Uterus (tissue), 4 donors: Measurements from ENCODE around the gene FAM228A. TPM values are rescaled to one million over a fixed set of nuclear protein-coding genes. Genes with fewer than 3 reads are reported as not detected.

Experiments
- DNase-seq, 2 donors: peaks; one replicate each; pipeline ENCODE4 v3.0.0-alpha.2; 2019 to 2020
- H3K27ac ChIP-seq, 2 donors: fragments of 200-600 bp; sonication (generic); 1 replicate in 1 of 2; 2 replicates in 1 of 2; pipeline ENCODE4 v1.5.1; 2016 to 2018
- H3K27me3 ChIP-seq, 2 donors: fragments of 200-600 bp; sonication (generic); one replicate each; pipeline ENCODE4 v1.5.1; 2018 to 2019; ENCODE audit warnings: control low read depth in 1 of 2
- H3K36me3 ChIP-seq, 2 donors: fragments of 200-600 bp; sonication (generic); one replicate each; pipeline ENCODE4 v1.5.1; 2019; ENCODE audit warnings: control low read depth in 1 of 2
- H3K4me1 ChIP-seq, 2 donors: fragments of 200-600 bp; sonication (generic); one replicate each; pipeline ENCODE4 v1.5.1; 2018 to 2019; ENCODE audit warnings: control low read depth in 1 of 2
- H3K4me3 ChIP-seq, 2 donors: fragments of 200-600 bp; sonication (generic); 1 replicate in 1 of 2; 2 replicates in 1 of 2; pipeline ENCODE4 v1.5.1; 2018 to 2019; ENCODE audit warnings: mild to moderate bottlenecking in 1 of 2
- H3K9me3 ChIP-seq, 2 donors: fragments of 200-600 bp; sonication (generic); one replicate each; pipeline ENCODE4 v1.5.1; 2019; ENCODE audit warnings: control low read depth in 1 of 2
- CTCF ChIP-seq, 4 experiments: fragments of 200-600 bp in 2 of 4; fragments of 450-650 bp in 2 of 4; sonication (generic) in 2 of 4; IDR thresholded peaks; one replicate each; pipeline ENCODE4 v1.5.1; 2016 to 2019; ENCODE audit warnings: antibody characterized with exemption in 4 of 4, mild to moderate bottlenecking in 2 of 4, moderate library complexity in 1 of 4
- POLR2A ChIP-seq, 2 donors: fragments of 450-650 bp; IDR thresholded peaks; one replicate each; pipeline ENCODE4 v1.6.1; 2016; ENCODE audit warnings: antibody characterized with exemption in 2 of 2, mild to moderate bottlenecking in 1 of 2, moderate library complexity in 1 of 2
- intact Hi-C: fragments of 100-400 bp; cut with DNase I; formaldehyde crosslinking; loops from one replicate; pipeline ENCODE4 v1.15.1; 2023; ENCODE audit warnings: low total_unique reads
- total RNA-seq, 4 donors: library from RNA; depleted of rRNA in 3 of 4; stranded (reverse); fragments of >200 nt in 3 of 4; gene quantifications; one replicate each; pipeline versions ENCODE4 v1.1.0 to v1.2.4, GENCODE V29; 2014 to 2023
- donor health status: DM: yes; HTN: yes; CAD: no.

Gene FAM228A
- total RNA-seq, 4 donors from 2014 or later, result 1.4 to 3.1 (median 3.0) TPM; not detected in 1

DNA sequence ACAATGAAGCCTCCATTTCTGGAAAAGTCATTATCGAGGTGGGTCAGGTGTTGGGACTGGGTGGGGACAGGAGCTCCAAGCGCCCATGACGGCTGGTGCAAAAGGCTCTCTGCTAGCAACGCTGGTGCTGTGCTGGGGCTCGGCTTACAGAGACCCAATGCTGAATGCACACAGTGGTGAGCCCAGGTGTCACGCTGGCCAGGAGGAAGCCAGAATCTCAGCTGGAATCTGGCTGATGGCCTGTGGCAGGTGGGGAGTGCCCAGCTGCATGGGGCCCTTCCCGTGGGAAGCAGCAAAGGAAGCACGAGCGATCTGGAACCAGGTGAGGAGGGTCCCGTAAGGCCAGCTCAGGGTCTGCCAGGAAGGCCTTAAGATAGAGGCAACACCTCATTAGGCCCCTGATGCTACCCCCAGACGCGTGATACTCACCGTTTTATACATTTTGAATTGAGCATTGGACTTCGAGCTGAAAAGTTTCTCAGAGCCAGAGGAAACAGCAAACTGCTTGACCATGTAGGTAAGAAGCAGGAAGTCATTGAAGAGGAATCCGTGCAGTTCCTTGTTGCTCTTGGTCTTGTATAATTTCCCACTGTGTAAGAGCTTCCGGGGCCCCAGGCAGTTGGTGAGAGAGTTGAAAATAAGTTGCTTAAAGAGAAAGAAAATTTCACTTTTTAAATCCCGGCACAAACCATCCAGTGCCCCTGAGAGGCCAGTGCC, 34.7 kb downstream of the FAM228A start:
- no peak overlapping the region for H3K4me3 ChIP-seq
- no peak overlapping the region for H3K27ac ChIP-seq
- no peak for DNase-seq
- H3K27me3 ChIP-seq, result no peaks in the 10 kb centered on the region
- intact Hi-C loops, result no loop called here
- no peak for TF ChIP-seq POLR2A (IDR thresholded peaks at IDR 0.05)
- no peak for TF ChIP-seq CTCF (IDR thresholded peaks at IDR 0.05)
- no peaks in the 10 kb centered on the region for H3K4me1 ChIP-seq
- no peaks in the 10 kb centered on the region for H3K36me3 ChIP-seq
- no peaks in the 10 kb centered on the region for H3K9me3 ChIP-seq

- intact Hi-C loops, result no loop called here
- Histone ChIP-seq H3K9me3 (no peaks in the 10 kb centered on the region), H3K36me3 (no peaks in the 10 kb centered on the region), H3K27me3 (no peaks in the 10 kb centered on the region), H3K4me3 (no peak overlapping the region), H3K27ac (no peak overlapping the region), H3K4me1 (no peaks in the 10 kb centered on the region)
- DNase-seq, result no peak
- TF ChIP-seq POLR2A (IDR thresholded peaks at IDR 0.05) (no peak), CTCF (IDR thresholded peaks at IDR 0.05) (no peak)
Measured at GRCh38 chr2:24210106-24210455, 35.2 kb downstream of the FAM228A start.

DNA sequence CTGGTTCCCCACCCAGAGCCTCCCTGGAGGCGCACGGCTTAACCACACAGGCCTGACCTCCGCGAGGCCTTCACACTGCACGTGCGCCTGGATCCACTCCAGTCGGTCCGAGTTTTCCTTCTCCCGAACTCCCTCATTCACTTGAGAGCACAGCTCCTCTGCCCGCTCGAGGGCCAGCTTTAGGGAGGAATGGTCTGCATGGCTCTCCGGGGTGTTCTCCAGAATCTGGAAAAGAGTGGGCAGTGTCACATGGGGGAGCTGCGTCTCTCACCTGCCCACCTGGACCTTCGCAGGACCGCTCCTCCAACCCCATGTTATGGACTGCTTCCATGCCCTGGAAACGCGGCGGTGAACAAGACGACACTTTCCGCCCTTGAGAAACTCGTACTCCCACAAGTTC, 35.9 kb downstream of the FAM228A start:
- DNase-seq, result no peak
- Histone ChIP-seq H3K27ac (no peak overlapping the region), H3K36me3 (no peaks in the 10 kb centered on the region), H3K9me3 (no peaks in the 10 kb centered on the region), H3K4me3 (no peak overlapping the region), H3K4me1 (no peaks in the 10 kb centered on the region), H3K27me3 (no peaks in the 10 kb centered on the region)
- no peak for TF ChIP-seq POLR2A (IDR thresholded peaks at IDR 0.05)
- no peak for TF ChIP-seq CTCF (IDR thresholded peaks at IDR 0.05)
- intact Hi-C loops, result no loop called here

GRCh38 chr2:24211408-24211807, 36.6 kb downstream of the FAM228A start:
- no peaks in the 10 kb centered on the region for H3K9me3 ChIP-seq
- TF ChIP-seq POLR2A (IDR thresholded peaks at IDR 0.05) (no peak), CTCF (IDR thresholded peaks at IDR 0.05) (no peak)
- DNase-seq, result no peak
- H3K27me3 ChIP-seq, result no peaks in the 10 kb centered on the region
- H3K36me3 ChIP-seq, result no peaks in the 10 kb centered on the region
- no peaks in the 10 kb centered on the region for H3K4me1 ChIP-seq
- no peak overlapping the region for H3K27ac ChIP-seq
- intact Hi-C loops, result no loop called here
- no peak overlapping the region for H3K4me3 ChIP-seq

- Histone ChIP-seq H3K27ac (no peak overlapping the region), H3K36me3 (no peaks in the 10 kb centered on the region)
Measured at GRCh38 chr2:24214880-24215279, 40.0 kb downstream of the FAM228A start.

More at GRCh38 chr2:24214880-24215279, 40.0 kb downstream of the FAM228A start:
- intact Hi-C loops, result no loop called here
- H3K4me1 ChIP-seq, result no peaks in the 10 kb centered on the region
- H3K9me3 ChIP-seq, result no peaks in the 10 kb centered on the region
- no peak for DNase-seq
- TF ChIP-seq POLR2A (IDR thresholded peaks at IDR 0.05), result no peak
- H3K4me3 ChIP-seq, result no peak overlapping the region
- H3K27me3 ChIP-seq, result no peaks in the 10 kb centered on the region
